Keratinocyte (primary cell): Measurements from ENCODE around the gene CRYBB1. TPM values are rescaled to one million over a fixed set of nuclear protein-coding genes. Genes with fewer than 3 reads are reported as not detected.

Experiments
- DNase-seq: peaks from one replicate; pipeline ENCODE4 v3.0.0-alpha.2; 2011; ENCODE audit warnings: low read depth, missing footprints, low spot score
- FAIRE-seq: peaks from 2 replicates; lab custom pipeline; 2011; peaks lifted over from hg19 to GRCh38; lab: Jason Lieb, UNC
- H2AFZ ChIP-seq: 2 replicates; pipeline ENCODE4 v1.6.0; 2012; ENCODE audit warnings: low read length, control low read depth, inconsistent platforms; ENCODE audit not compliant: control insufficient read depth
- H3K27ac ChIP-seq: 2 replicates; pipeline ENCODE4 v1.5.1; 2011; ENCODE audit warnings: low read length; ENCODE audit not compliant: control insufficient read depth, insufficient read depth
- H3K27me3 ChIP-seq: 3 replicates; pipeline ENCODE4 v1.6.0; 2011; ENCODE audit warnings: low read length; ENCODE audit not compliant: control insufficient read depth, insufficient read depth; ENCODE audit errors: extremely low read depth
- H3K36me3 ChIP-seq, 2 experiments: 2 replicates in 1 of 2; 3 replicates in 1 of 2; pipeline ENCODE4 v1.5.1; 2011; ENCODE audit warnings: low read length in 2 of 2, mild to moderate bottlenecking in 1 of 2; ENCODE audit not compliant: control insufficient read depth in 2 of 2, insufficient read depth in 2 of 2; ENCODE audit errors: extremely low read depth in 1 of 2
- H3K4me1 ChIP-seq: 3 replicates; pipeline ENCODE4 v1.5.1; 2011; ENCODE audit warnings: low read length; ENCODE audit not compliant: control insufficient read depth, insufficient read depth; ENCODE audit errors: extremely low read depth
- H3K4me2 ChIP-seq: 3 replicates; pipeline ENCODE4 v1.6.0; 2011; ENCODE audit warnings: low read depth, low read length; ENCODE audit not compliant: control insufficient read depth, insufficient read depth; ENCODE audit errors: extremely low read depth
- H3K4me3 ChIP-seq, 3 experiments: fragments of 200-600 bp in 1 of 3; sonication (generic) in 1 of 3; 2 replicates in 2 of 3; 3 replicates in 1 of 3; pipeline ENCODE4 v1.5.1; 2011 to 2016; ENCODE audit warnings: low read length in 3 of 3, mild to moderate bottlenecking in 3 of 3, control low read depth in 2 of 3, inconsistent platforms in 1 of 3, low read depth in 1 of 3, mixed read lengths in 1 of 3, mixed run types in 1 of 3, moderate library complexity in 1 of 3; ENCODE audit not compliant: control insufficient read depth in 2 of 3, insufficient read depth in 2 of 3; ENCODE audit errors: extremely low read depth in 1 of 3
- H3K79me2 ChIP-seq: 2 replicates; pipeline ENCODE4 v1.6.0; 2012; ENCODE audit warnings: low read length; ENCODE audit not compliant: control insufficient read depth, insufficient read depth
- H3K9ac ChIP-seq: 3 replicates; pipeline ENCODE4 v1.6.0; 2011; ENCODE audit warnings: low read length; ENCODE audit not compliant: control insufficient read depth, insufficient read depth; ENCODE audit errors: extremely low read depth
- H3K9me1 ChIP-seq: 3 replicates; pipeline ENCODE4 v1.6.0; 2011; ENCODE audit warnings: low read length; ENCODE audit not compliant: control insufficient read depth, insufficient read depth; ENCODE audit errors: extremely low read depth
- H3K9me3 ChIP-seq: 2 replicates; pipeline ENCODE4 v1.5.1; 2012; ENCODE audit warnings: low read depth, low read length; ENCODE audit not compliant: control insufficient read depth
- H4K20me1 ChIP-seq: 3 replicates; pipeline ENCODE4 v1.6.0; 2011; ENCODE audit warnings: low read length; ENCODE audit not compliant: control insufficient read depth, insufficient read depth; ENCODE audit errors: extremely low read depth
- CTCF ChIP-seq, 3 experiments: IDR thresholded peaks in 1 of 3; conservative IDR thresholded peaks in 1 of 3; optimal IDR thresholded peaks in 1 of 3; 2 replicates in 2 of 3; 3 replicates in 1 of 3; pipeline versions ENCODE3 to v1.5.1; 2011; ENCODE audit warnings: low read length in 3 of 3, mild to moderate bottlenecking in 3 of 3, moderate library complexity in 2 of 3, control low read depth in 1 of 3, inconsistent platforms in 1 of 3; ENCODE audit not compliant: insufficient read depth in 2 of 3; ENCODE audit errors: extremely low read depth in 1 of 3
- EZH2 ChIP-seq: IDR thresholded peaks from one replicate; pipeline ENCODE4 v1.6.1; 2012; ENCODE audit warnings: inconsistent platforms, mild to moderate bottlenecking, low read length, moderate library complexity
- dilution Hi-C: fragments of 300-500 bp; cut with MboI; formaldehyde crosslinking; loops from one replicate; pipeline ENCODE4 v1.7.0; 2020; ENCODE audit warnings: low sequenced_read_pairs; ENCODE audit not compliant: extremely low pct_ligation_motif_present
- polyA plus RNA-seq, 5 experiments: library from polyadenylated mRNA; depleted of rRNA in 3 of 5; stranded (reverse) in 3 of 5; stranded (forward) in 1 of 5; unstranded in 1 of 5; fragments of >200 nt; gene quantifications; 1 replicate in 1 of 5; 2 replicates in 3 of 5; 3 replicates in 1 of 5; pipeline versions ENCODE4 v1.2.1 to v1.2.3, GENCODE V29; 2011 to 2012; ENCODE audit warnings: missing spikeins in 2 of 5, low read depth in 1 of 5, low replicate concordance in 1 of 5

The CRYBB1 gene
- polyA plus RNA-seq, 1 donor (not counting 4 experiments of a cell fraction or from before 2014, with no cell fraction given): not detected

DNA sequence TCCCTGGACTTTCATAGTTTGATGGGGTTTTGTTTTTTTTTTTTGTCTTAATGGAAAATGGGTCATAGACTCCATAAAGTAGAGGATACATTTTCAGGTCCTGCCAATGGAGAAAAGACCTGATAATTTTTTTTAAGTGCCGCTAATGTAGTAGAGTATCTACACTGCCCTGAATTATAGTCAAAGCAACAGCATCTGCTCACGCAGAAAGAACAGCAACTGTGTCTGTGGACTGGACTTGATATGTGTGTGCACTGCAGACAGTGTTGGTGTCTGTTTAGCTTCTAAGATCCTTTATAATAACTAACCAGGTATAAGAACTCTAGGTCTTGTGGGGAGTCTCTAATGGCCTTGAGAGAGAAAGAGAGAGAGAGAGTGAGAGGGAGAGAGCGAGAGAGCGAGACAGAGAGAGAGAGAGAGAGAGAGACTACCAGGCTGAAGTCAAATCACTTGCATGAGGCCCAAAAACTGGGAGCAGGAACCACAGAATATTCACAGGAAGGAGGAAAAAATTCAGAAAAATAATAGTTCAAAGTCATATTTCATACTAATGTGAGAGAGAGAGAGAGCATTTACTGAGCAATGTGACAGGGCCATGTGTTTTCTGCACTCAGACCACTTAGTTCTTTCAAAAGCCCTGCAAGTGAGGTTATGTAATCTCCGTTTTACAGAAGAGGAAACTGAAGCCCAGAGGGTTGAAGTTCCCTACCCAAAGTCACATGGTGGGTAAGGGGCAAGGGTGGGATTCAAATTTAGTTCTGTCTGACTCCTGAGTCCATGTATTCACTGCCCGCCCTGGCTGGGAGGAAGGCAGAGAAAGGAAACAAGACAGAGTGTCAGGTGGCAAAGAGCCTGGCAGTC, 30.9 kb upstream of the CRYBB1 start:
- Histone ChIP-seq H3K79me2 (no peaks in the 10 kb centered on the region), H3K4me3 (no peak overlapping the region), H3K9me1 (no peaks in the 10 kb centered on the region), H3K4me1 (peaks cover 7% of the 10 kb centered on the region), H3K36me3 (no peaks in the 10 kb centered on the region), H3K27me3 (peaks cover 45% of the 10 kb centered on the region), H3K4me2 (no peak overlapping the region), H3K27ac (no peak overlapping the region), H2AFZ (no peak overlapping the region), H3K9me3 (no peaks in the 10 kb centered on the region), H4K20me1 (no peaks in the 10 kb centered on the region), H3K9ac (no peak overlapping the region)
- dilution Hi-C loops: no loop called here
- DNase-seq (no peak), FAIRE-seq (no peak)
- no peak for TF ChIP-seq CTCF (optimal IDR thresholded peaks at IDR 0.05 in 1 of 3, IDR thresholded peaks at IDR 0.05 in 1 of 3, conservative IDR thresholded peaks at IDR 0.05 in 1 of 3; ENCODE audit: extremely low read depth in 1 of 3, insufficient read depth in 2 of 3, low read length in 3 of 3)
- TF ChIP-seq EZH2: no peak

DNA sequence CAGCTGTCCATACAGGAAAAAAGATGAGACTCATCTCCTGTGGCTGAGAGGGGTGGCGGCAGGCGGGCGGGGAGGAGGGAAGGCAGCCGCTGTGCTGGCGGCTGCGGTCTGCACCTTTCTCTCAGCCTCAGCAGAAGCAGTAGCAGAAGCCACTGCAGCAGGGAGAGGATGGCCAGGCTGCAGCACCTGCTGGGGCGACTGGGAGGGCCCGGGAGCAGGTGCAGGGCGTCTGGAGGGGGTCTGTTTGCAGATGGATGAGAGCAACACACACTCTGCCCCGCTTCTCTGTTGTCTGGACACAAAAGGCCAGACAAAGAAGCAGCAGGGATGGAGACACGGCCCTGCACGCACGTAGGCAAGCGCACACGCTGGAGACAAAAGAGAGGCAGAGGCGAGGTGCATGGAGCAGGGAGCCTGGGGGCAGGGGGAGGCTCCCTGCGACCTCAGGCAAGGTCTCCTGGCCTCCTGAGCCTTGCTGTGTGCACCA, 30.2 kb upstream of the CRYBB1 start:
- no peaks in the 10 kb centered on the region for H3K36me3 ChIP-seq
- DNase-seq (no peak), FAIRE-seq (no peak)
- dilution Hi-C loops: no loop called here
- no peaks in the 10 kb centered on the region for H3K9me3 ChIP-seq
- H3K27me3 ChIP-seq: peaks cover 42% of the 10 kb centered on the region
- H3K27ac ChIP-seq: no peak overlapping the region
- TF ChIP-seq CTCF (optimal IDR thresholded peaks at IDR 0.05 in 1 of 3, IDR thresholded peaks at IDR 0.05 in 1 of 3, conservative IDR thresholded peaks at IDR 0.05 in 1 of 3; ENCODE audit: extremely low read depth in 1 of 3, insufficient read depth in 2 of 3, low read length in 3 of 3) (no peak), EZH2 (no peak)
- H3K4me3 ChIP-seq: no peak overlapping the region
- no peak overlapping the region for H3K4me2 ChIP-seq
- no peak overlapping the region for H3K9ac ChIP-seq
- no peaks in the 10 kb centered on the region for H3K9me1 ChIP-seq
- no peak overlapping the region for H2AFZ ChIP-seq
- H4K20me1 ChIP-seq: no peaks in the 10 kb centered on the region
- no peaks in the 10 kb centered on the region for H3K79me2 ChIP-seq
- peaks cover 7% of the 10 kb centered on the region for H3K4me1 ChIP-seq
